Measurements from ENCODE around the gene C17orf113. TPM values are rescaled to one million over a fixed set of nuclear protein-coding genes. Genes with fewer than 3 reads are reported as not detected.

C17orf113 gene
- total and polyA plus RNA-seq, 12 donors: 0.26 to 1.2 (median 0.88) TPM

- no peak overlapping the region for H3K27ac ChIP-seq
- intact Hi-C loops (cut with DNase I): no loop called here
- ATAC-seq: no peak
- H3K27me3 ChIP-seq: peaks cover 0 to 46% (median 15%) of the 10 kb centered on the region in 7 donors
- no peak for DNase-seq
- TF ChIP-seq, protein P1, sequence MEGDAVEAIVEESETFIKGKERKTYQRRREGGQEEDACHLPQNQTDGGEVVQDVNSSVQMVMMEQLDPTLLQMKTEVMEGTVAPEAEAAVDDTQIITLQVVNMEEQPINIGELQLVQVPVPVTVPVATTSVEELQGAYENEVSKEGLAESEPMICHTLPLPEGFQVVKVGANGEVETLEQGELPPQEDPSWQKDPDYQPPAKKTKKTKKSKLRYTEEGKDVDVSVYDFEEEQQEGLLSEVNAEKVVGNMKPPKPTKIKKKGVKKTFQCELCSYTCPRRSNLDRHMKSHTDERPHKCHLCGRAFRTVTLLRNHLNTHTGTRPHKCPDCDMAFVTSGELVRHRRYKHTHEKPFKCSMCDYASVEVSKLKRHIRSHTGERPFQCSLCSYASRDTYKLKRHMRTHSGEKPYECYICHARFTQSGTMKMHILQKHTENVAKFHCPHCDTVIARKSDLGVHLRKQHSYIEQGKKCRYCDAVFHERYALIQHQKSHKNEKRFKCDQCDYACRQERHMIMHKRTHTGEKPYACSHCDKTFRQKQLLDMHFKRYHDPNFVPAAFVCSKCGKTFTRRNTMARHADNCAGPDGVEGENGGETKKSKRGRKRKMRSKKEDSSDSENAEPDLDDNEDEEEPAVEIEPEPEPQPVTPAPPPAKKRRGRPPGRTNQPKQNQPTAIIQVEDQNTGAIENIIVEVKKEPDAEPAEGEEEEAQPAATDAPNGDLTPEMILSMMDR (IDR thresholded peaks at IDR 0.05): no peak
- H3K36me3 ChIP-seq: no peaks in the 10 kb centered on the region
- H3K4me1 ChIP-seq: no peaks in the 10 kb centered on the region
- H3K4me3 ChIP-seq: no peak overlapping the region
- WGBS, 2 donors: 87 to 89% methylated on average over 8 of the region's 8 CpGs
- no peaks in the 10 kb centered on the region for H3K9me3 ChIP-seq
These were observed 38.3 kb upstream of the C17orf113 start for GRCh38 chr17:42088736-42089135.

DNA sequence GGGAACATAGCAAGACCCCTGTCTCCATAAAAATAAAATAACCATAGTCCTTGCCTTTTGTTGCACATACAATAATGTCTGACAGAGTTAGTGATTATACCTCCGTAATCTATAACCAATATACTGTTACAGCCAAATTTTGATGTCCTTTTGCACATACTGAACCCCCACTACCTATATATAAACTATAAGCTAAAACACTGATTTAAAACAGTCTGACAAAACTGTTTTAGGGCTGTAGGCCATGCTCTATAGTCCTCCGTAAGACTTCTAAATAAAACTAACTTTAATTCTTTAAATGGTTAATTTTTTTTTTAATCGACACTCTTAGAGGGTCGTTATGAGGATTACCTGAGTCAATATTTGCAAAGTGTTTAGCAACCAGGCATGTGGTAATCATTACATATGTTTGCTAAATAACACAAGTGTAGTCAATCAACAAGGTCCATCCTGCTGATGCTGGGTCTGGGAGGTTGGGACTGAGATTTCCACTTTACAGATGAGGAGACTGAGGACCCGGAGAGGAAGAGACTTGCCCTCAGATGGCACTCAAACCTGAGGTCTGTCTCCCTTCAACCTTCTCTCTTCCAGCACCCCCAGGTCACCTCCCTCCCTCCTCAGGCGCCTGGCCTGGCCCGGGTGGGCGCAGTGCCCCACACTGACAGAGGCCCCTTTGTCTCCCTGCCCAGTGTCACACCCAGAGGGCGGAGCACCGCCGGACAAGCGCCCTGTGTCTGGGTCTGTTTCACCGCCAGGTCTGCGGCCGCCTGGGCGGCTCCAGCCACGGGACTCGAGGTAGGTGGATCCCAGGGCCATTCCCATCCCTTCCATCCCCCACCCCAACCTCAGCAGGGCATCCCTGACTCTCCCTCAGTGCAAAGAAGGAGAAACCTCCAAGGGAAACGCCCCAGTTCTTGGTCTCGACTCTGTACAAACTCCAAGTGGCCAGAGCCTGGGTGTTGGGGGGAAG is 37.6 kb upstream of the C17orf113 start:
- H3K27me3 ChIP-seq: peaks cover 0 to 46% (median 15%) of the 10 kb centered on the region in 7 donors

DNA sequence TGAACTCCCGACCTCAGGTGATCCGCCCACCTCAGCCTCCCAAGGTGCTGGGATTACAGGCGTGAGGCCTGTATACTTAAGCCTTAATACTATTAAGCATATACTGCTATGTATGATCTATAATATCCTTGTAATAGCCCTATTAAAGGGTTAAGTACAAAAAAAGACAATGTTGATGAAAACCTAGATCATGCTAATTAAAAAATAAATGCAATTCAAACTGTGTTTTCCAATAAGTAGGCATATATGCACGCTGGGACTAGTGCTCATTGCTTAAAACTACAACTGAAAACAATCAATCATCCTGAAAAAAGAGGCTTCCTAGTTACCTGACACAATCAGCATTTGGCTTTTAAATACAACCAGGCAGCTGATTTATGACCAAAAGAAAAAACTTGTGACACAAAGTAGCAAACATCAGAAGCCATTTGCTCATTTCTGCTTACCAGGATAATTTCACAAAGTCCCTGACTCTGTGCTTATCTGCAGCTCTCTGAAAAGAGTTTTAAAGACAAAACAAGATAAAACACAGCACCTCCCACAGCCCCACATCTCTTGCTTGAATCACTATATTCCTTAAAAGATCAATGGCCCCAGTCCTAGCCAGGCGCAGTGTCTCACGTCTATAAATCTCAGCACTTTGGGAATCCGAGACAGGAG is 36.8 kb upstream of the C17orf113 start:
- intact Hi-C loops (cut with DNase I): no loop called here
- ATAC-seq: no peak
- Histone ChIP-seq H3K36me3 (no peaks in the 10 kb centered on the region), H3K9me3 (no peaks in the 10 kb centered on the region), H3K4me3 (no peak overlapping the region), H3K27me3 (peaks cover 0 to 41% (median 15%) of the 10 kb centered on the region in 7 donors), H3K27ac (no peak overlapping the region), H3K4me1 (no peaks in the 10 kb centered on the region)
- DNase-seq: no peak
- WGBS, 2 donors: 79 to 81% methylated on average over 7 of the region's 7 CpGs
- TF ChIP-seq, protein P1 (IDR thresholded peaks at IDR 0.05): no peak

More for the DNA sequence above, 37.6 kb upstream of the C17orf113 start:
- peak in 1 of 8 donors; percentile 29 for ATAC-seq
- TF ChIP-seq, protein P1 (IDR thresholded peaks at IDR 0.05): no peak
- Histone ChIP-seq H3K4me1 (no peaks in the 10 kb centered on the region), H3K4me3 (no peak overlapping the region), H3K9me3 (no peaks in the 10 kb centered on the region), H3K27ac (no peak overlapping the region), H3K36me3 (no peaks in the 10 kb centered on the region)
- DNase-seq: no peak
- intact Hi-C loops (cut with DNase I): no loop called here
- WGBS, 2 donors: 60 to 65% methylated on average over 20 of the region's 20 CpGs

DNA sequence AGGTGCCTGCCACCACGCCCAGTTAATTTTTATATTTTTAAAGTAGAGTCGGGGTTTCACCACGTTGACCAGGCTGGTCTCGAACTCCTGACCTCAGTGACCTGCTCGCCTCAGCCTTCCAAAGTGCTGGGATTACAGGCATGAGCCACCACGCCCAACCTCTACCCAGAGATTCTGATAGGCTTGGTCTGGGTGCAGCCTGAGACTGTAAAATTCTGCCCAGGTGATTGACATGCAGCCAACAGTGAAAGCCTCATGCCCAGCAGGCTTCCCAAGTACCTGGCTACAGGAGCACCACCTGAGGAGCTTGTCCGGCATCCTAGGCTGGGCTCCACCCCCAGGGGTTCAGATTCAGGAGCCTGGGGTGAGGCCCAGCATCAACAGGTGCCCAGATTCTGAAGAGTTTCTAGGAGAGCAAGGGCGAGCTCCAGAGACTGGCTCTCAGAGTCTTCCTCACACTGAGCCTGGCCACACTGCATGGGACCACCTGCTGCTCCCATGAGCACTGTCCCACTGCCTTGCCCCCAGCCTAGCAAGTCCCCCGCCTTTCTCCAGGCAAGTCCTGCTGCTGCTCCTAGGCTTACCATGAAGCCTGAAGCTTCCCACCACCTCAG is 31.2 kb upstream of the C17orf113 start:
- intact Hi-C loops (cut with DNase I): no loop called here
- peaks cover 0 to 10% (median 0%) of the 10 kb centered on the region in 7 donors for H3K27me3 ChIP-seq
- no peak overlapping the region for H3K27ac ChIP-seq
- WGBS, 2 donors: 84 to 90% methylated on average over 9 of the region's 9 CpGs
- H3K4me1 ChIP-seq: no peaks in the 10 kb centered on the region
- peak in 1 of 8 donors; percentile 39 for ATAC-seq
- TF ChIP-seq, protein P1 (IDR thresholded peaks at IDR 0.05): no peak
- no peak for DNase-seq
- H3K36me3 ChIP-seq: no peaks in the 10 kb centered on the region
- no peak overlapping the region for H3K4me3 ChIP-seq
- H3K9me3 ChIP-seq: no peaks in the 10 kb centered on the region
